Stimulated activated CD4-positive, alpha-beta T cell treated with anti-CD3 and anti-CD28 coated beads, Interleukin-15, amount 100 ng/mL, for 1 hour (primary cell): ENCODE measurements around the gene PARK7.

Source experiments
- DNase-seq, 2 donors: peaks; one replicate each; pipeline ENCODE4 v3.0.0-alpha.2; 2020; ENCODE audit warnings: low read depth in 1 of 2, low spot score in 1 of 2

PARK7 gene

DNA sequence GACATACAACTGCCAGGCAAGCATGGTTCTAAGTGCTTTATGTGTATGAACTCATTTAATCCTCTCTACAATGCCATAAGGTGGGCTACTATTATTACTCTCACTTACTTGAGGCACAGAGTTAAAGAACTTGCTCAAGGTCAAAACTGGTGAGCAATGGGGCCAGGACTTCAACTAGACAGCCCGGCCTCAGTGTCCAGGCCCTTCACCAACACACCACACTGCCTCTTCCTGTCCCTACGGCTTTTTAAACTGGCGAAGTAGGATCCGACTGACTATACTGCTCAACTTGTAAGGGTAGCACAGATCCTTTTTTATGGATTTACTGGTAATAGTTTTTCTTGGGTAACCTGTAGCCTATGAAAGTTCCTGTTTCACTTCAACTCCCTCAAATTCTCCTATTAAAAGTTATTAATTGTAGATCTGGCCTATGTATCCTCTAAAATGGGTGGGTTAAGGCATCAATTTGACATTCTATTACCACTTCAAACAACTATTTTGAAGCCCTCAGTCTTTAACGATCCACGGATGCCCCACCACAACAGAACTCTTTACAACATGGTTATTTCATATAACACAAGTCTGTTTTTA lies 60.3 kb downstream of the PARK7 start:
- DNase-seq, result no peak

- no peak for DNase-seq
These were observed 61.1 kb downstream of the PARK7 start for GRCh38 chr1:8022395-8023286.

GRCh38 chr1:8023287-8023994 lies 61.9 kb downstream of the PARK7 start:
- DNase-seq, result no peak

DNA sequence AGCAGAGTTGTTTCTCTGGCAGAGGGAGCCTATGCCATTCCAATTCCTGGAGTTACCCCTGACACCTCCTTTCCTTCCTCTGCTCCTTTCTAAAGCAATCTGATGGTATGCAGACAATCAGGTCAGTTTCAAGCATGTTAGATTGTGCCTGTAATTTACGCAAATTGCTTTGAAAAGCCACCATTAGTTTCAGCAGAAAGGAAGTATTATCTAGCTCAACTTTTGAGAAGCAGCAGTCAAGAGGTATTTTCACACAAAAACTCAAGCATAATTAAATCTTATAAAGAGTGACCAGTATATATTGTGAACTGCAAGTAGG lies 62.4 kb downstream of the PARK7 start:
- DNase-seq, result no peak

- no peak for DNase-seq
These were observed 62.8 kb downstream of the PARK7 start for GRCh38 chr1:8024329-8024728.

DNA sequence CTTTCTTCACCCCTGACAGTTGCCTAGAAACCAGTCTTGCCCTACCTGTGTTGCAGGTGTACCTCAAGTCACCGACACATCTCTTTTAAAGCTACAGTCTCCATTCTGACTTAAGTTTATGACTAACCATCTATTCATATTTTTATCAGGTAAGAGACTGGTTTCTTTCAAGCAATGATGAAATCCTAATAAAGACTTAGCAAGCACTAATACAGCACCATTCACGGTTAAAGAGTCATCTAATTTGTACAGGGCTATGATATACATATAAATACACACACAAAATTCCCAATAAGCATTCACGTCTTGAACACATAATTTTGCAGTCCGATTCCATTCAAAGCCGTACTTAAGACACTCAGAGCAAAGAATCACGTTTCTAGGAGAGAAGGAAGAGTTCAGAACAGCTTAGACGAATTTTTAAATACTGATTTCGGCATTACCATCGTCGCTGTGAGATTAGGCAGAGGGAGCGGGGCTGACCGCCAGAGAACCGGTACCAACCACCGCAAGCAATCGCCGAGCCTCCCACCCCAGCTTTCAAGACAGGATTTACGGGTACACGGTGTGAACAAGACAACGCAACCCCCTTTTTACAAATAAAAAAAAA lies 63.7 kb downstream of the PARK7 start:
- no peak for DNase-seq

DNA sequence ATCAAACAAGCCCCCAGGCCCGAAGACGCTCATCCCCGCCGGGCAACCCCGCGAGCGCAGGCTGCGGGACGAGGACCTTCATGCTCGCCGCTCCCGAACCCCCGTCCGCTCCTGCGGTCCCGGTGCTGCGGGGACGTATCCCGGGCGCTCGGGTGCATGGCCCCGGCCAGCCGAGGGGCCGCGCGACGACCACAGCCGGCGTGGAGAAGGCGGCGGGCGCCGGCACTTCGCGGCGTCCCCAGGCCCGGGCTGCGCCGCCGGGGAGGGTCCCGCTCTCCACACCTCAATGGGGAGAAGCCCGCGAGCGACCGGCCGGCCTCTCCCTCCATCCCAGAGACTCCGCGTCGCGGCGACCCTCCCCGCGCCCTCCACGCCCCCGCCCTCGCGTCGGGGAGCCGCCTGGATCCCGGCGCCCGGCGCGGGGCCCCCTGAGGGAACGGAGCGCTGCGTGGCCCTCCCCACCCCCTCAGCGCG lies 64.2 kb downstream of the PARK7 start:
- no peak for DNase-seq

GRCh38 chr1:8026153-8026975 lies 64.9 kb downstream of the PARK7 start, which contains the start of gene ERRFI1:
TSS of gene ERRFI1 (minus strand) at chr1:8026309. CDS start at chr1:8015619, 10,690 bp downstream.
- peak; percentile 78 to 85 for DNase-seq

DNA sequence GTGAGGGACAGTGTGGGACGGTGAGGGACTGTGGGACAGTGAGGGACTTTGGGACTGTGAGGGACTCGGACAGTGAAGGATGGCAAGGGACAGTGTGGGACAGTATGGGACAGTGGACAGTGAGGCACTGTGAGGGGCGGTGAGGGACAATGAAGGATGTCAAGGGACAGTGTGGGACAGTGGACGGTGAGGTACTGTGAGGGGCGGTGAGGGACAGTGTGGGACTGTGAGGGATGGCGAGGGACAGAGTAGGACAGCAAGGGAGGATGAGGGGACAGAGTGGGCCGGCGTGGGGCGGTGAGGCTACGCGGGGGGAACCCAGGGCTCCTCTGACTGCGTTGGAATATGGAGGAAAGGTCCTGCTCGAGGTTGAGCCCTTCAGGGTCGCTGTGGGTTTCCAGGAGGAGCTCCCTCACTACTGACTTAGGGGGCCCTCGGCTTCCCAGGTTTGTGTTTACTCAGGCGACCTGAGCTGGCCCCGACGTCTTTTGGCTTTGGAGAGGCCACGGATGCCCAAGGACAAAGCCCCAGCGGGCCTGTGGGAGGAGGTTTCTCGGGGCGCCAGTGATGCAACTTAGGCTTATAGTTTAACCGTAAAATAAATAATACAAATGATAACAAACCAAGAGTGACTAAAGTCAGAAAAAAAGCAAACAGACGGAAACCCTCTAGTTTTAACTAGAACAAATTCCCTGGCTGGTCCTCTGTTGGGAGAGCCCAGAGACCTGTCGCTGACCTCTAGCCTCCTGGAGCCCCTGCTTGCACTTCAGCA lies 65.7 kb downstream of the PARK7 start:
- no peak for DNase-seq

- no peak for DNase-seq
These were observed 66.4 kb downstream of the PARK7 start for GRCh38 chr1:8027748-8028570.

DNA sequence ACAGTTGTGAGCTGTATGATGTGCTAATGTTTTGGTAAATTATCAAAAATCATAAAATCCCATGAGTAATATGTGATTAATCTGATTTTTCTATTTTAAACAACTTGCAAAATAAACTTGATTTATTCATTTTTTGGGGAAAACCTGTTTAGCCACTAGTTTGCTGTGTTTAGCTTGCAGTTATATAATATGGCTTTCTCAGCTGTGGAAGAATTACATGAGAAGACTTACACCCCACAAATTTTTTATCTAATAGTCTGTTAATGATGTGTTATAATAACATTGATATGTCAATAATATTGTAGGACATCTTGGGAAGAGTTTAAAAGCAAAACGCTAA lies 67.0 kb downstream of the PARK7 start:
- DNase-seq, result no peak

DNA sequence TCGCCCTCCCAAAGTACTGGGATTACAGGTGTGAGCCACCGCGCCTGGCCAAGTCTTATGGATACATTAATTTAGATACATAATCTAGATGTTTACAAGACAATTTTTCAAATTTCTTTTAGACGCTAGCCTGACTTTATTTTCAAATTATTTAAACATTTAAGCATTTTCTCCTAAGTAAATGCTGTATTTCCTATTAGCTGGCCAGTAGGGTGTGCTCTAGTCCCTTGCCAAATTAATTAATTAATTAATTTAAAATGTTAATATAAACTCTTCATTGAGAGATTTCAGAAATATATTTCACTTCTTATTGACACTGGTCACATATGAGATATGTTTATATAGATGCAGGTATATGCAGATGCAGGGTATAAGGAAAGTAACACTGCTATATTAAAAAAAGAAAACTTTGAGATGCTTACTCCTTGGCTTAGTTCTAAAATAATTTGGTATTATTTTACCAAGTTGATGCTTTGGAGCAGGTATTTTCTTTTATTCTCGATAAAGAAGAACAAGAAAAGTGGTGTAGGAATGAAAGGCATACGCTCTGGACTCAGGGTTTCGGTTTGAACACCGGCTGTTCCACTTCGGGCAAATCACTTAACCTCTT lies 69.8 kb downstream of the PARK7 start:
- no peak for DNase-seq

DNA sequence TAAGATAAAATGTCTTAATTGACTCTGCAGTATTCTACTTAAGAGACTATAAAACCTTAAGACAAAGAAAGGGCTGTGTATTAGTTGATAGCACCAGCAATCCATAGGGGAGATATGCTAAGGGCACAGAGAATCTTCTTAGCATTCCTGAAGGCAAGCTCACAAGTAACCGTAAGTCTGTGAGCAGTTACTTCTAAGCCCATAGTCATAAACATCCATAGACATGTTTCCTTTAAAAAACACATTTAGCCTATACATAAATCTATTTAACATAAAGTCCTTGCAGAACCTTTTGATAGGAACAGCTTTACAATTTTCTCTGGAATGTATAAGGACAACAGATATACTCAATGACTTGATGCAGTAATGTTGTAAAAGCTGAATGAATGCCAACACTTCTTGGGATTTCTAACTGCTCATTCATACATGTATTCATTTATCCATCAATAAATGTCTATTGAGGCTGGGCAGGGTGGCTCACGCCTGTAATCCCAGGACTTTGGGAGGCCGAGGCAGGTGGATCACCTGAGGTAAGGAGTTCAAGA lies 70.9 kb downstream of the PARK7 start:
- no peak for DNase-seq

DNA sequence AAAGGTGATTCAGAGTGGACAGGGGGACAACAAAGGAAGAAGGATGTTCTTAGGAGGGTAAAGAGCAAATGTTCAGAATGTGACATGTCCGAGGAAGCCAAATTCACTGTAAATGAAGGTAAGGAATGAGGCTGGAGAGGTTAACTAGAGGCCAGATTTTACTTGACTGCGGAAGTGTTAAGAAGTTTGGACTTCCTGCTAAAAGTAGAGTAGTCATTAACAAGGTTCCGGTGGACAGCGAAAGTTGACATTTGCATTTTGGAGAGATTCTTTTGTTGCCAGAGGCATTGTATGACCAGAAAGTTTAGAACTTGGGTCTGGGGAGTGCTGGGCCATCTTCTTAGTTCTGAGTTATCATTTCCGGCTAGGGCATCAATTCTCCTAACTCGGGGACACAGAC lies 71.8 kb downstream of the PARK7 start:
- no peak for DNase-seq
